ENCODE data around the gene WDR75.

DNA sequence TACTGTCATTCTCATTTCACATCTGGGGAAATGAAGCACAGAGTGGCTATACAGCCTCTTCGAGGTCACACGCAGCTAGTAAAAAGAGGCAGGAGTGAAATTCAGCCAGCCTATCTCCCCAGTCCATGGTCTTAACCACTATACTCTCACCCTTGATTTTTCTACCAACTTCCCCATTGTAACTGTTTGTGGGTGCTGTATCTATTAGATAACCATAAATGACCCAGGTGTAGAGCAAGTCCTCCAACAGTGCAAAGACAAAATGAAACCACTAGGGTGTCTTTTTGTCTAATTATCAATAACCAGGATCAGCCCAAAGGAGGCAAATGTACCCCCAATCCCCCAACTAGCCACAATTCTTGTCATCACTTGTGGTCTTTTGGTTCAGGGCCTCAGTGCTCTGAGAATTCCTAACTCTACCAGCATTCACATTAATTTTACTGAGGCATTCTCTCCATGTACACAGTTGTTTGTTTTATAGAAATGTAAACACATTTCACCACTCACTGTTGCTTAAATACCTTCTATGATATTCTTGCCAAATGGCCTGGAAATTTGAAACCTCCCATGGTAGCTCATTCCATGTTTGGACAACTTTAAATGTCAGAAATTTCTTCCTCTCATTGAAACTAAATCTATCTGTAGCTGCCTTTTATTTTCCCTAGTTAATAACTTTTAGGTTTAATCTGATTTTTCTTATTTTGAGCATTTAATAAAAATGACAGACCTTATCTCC lies 80.6 kb downstream of the WDR75 start:
- TF ChIP-seq POLR2AphosphoS5 (IDR thresholded peaks at IDR 0.05; ENCODE audit: low read depth, low read length) (no peak), TAF1 (IDR thresholded peaks at IDR 0.05; ENCODE audit: borderline replicate concordance, insufficient read depth, low read length) (no peak)
- TF ChIP-seq, protein P1, sequence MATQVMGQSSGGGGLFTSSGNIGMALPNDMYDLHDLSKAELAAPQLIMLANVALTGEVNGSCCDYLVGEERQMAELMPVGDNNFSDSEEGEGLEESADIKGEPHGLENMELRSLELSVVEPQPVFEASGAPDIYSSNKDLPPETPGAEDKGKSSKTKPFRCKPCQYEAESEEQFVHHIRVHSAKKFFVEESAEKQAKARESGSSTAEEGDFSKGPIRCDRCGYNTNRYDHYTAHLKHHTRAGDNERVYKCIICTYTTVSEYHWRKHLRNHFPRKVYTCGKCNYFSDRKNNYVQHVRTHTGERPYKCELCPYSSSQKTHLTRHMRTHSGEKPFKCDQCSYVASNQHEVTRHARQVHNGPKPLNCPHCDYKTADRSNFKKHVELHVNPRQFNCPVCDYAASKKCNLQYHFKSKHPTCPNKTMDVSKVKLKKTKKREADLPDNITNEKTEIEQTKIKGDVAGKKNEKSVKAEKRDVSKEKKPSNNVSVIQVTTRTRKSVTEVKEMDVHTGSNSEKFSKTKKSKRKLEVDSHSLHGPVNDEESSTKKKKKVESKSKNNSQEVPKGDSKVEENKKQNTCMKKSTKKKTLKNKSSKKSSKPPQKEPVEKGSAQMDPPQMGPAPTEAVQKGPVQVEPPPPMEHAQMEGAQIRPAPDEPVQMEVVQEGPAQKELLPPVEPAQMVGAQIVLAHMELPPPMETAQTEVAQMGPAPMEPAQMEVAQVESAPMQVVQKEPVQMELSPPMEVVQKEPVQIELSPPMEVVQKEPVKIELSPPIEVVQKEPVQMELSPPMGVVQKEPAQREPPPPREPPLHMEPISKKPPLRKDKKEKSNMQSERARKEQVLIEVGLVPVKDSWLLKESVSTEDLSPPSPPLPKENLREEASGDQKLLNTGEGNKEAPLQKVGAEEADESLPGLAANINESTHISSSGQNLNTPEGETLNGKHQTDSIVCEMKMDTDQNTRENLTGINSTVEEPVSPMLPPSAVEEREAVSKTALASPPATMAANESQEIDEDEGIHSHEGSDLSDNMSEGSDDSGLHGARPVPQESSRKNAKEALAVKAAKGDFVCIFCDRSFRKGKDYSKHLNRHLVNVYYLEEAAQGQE (IDR thresholded peaks at IDR 0.05; ENCODE audit: insufficient read depth in 1 of 2, low read depth in 2 of 2, low read length in 2 of 2) = no peak
